GM12878 (cell line): ENCODE measurements around the gene PRKAG2. TPM values are rescaled to one million over a fixed set of nuclear protein-coding genes. Genes with fewer than 3 reads are reported as not detected.

Experiments
- ATAC-seq: fragments of 200-7000 bp; cut with Tn5 transposase; 3 replicates; pipeline ENCODE4 v1.9.1; 2020; ENCODE audit warnings: mild to moderate bottlenecking, moderate library complexity
- BruUV-seq: library from RNA; stranded (reverse); fragments of 400-500 nt; replicated peaks from 2 replicates; lab custom pipeline; 2021; lab: Mats Ljungman, UMichigan
- CTCF ChIA-PET: fragments of 300-600 bp; sonication (Branson Sonifier 250); formaldehyde crosslinking; extraction: SDS; loops from one replicate; lab custom pipeline; 2021; ENCODE audit warnings: inconsistent platforms; lab: Yijun Ruan, JAX
- POLR2A ChIA-PET: fragments of 350-600 bp; formaldehyde crosslinking; extraction: SDS; loops from one replicate; lab custom pipeline; 2021; ENCODE audit warnings: inconsistent platforms; lab: Charles Lee
- RAD21 ChIA-PET: fragments of 300-600 bp; sonication (Branson Sonifier 250); formaldehyde crosslinking; loops from one replicate; lab custom pipeline; 2023; ENCODE audit warnings: antibody characterized with exemption; ENCODE audit not compliant: unreplicated experiment; lab: Charles Lee
- SMC1A ChIA-PET: fragments of 300-600 bp; sonication (Branson Sonifier 250); formaldehyde crosslinking; loops from one replicate; lab custom pipeline; 2023; ENCODE audit not compliant: unreplicated experiment, uncharacterized antibody; lab: Charles Lee
- DNase-seq: peaks from one replicate; pipeline ENCODE4 v3.0.0-alpha.2; 2011; ENCODE audit warnings: low read depth, low spot score
- FAIRE-seq: peaks from 3 replicates; lab custom pipeline; 2011; peaks lifted over from hg19 to GRCh38; lab: Jason Lieb, UNC
- H2AFZ ChIP-seq: 2 replicates; pipeline ENCODE4 v1.6.0; 2011; ENCODE audit warnings: low read depth, low read length, control low read depth; ENCODE audit not compliant: control insufficient read depth
- H3K27ac ChIP-seq: 2 replicates; pipeline ENCODE4 v1.5.1; 2011; ENCODE audit warnings: control low read depth; ENCODE audit not compliant: control insufficient read depth, insufficient read depth
- H3K27me3 ChIP-seq, 2 experiments: replicated peaks in 1 of 2; 2 replicates each; pipeline versions ENCODE4 v1.6.0 to v1.6.1; 2011; ENCODE audit warnings: low read length in 1 of 2; ENCODE audit not compliant: control insufficient read depth in 2 of 2, insufficient read depth in 2 of 2
- H3K36me3 ChIP-seq, 2 experiments: 2 replicates each; pipeline ENCODE4 v1.5.1; 2011; ENCODE audit warnings: low read length in 1 of 2; ENCODE audit not compliant: control insufficient read depth in 2 of 2, insufficient read depth in 2 of 2
- H3K4me1 ChIP-seq: 2 replicates; pipeline ENCODE4 v1.6.1; 2011; ENCODE audit warnings: mild to moderate bottlenecking, low read length, moderate library complexity, mixed read lengths; ENCODE audit not compliant: control insufficient read depth, insufficient read depth
- H3K4me2 ChIP-seq: 2 replicates; pipeline ENCODE4 v1.6.0; 2011; ENCODE audit warnings: control low read depth; ENCODE audit not compliant: control insufficient read depth, insufficient read depth
- H3K4me3 ChIP-seq: fragments of 200-600 bp; sonication (generic); 2 replicates; pipeline ENCODE4 v1.5.1; 2016
- H3K79me2 ChIP-seq: 2 replicates; pipeline ENCODE4 v1.6.0; 2011; ENCODE audit warnings: low read length; ENCODE audit not compliant: control insufficient read depth, insufficient read depth
- H3K9ac ChIP-seq: 2 replicates; pipeline ENCODE4 v1.8.0; 2011; ENCODE audit warnings: low read length, control low read depth, mixed read lengths; ENCODE audit not compliant: control insufficient read depth, insufficient read depth
- H3K9me3 ChIP-seq: replicated peaks from 3 replicates; pipeline ENCODE4 v1.5.1; 2011; ENCODE audit warnings: mild to moderate bottlenecking, low read length; ENCODE audit not compliant: control insufficient read depth, insufficient read depth
- H4K20me1 ChIP-seq: 2 replicates; pipeline ENCODE4 v1.6.0; 2011; ENCODE audit not compliant: control insufficient read depth, insufficient read depth
- BMI1 ChIP-seq: fragments of 450-650 bp; IDR thresholded peaks from 2 replicates; pipeline ENCODE4 v1.6.1; 2016; ENCODE audit warnings: mild to moderate bottlenecking, moderate library complexity, borderline replicate concordance
- FOS ChIP-seq: IDR thresholded peaks from 3 replicates; pipeline ENCODE4 v1.6.1; 2011; ENCODE audit warnings: borderline replicate concordance; ENCODE audit not compliant: insufficient read length; ENCODE audit errors: extremely low read depth
- SPI1 ChIP-seq: IDR thresholded peaks from 2 replicates; pipeline ENCODE4 v1.6.1; 2011; ENCODE audit warnings: low read depth, mild to moderate bottlenecking, low read length, moderate library complexity, borderline replicate concordance; ENCODE audit not compliant: insufficient read depth
- SRF ChIP-seq, 2 experiments: IDR thresholded peaks; 2 replicates each; pipeline ENCODE4 v1.6.1; 2011; ENCODE audit warnings: low read depth in 2 of 2, low read length in 2 of 2, mild to moderate bottlenecking in 1 of 2, moderate library complexity in 1 of 2
- WGBS: methylation state at CpG from one replicate; pipeline ENCODE4 v1.1.6; 2016; ENCODE audit warnings: low lambda C conversion rate; ENCODE audit not compliant: insufficient replicate concordance, insufficient coverage; ENCODE audit errors: missing lambda C conversion rate; 5-methylcytosine and 5-hydroxymethylcytosine counted together
- in situ Hi-C: fragments of 300-500 bp; cut with MboI; formaldehyde crosslinking; loops from 9 replicates; pipeline ENCODE4 v1.14.3; 2018; ENCODE audit warnings: mixed read lengths
- intact Hi-C: fragments of 100-400 bp; cut with micrococcal nuclease; formaldehyde crosslinking; loops from one replicate; pipeline ENCODE4 v1.14.2; 2022; ENCODE audit not compliant: unreplicated experiment
- polyA plus RNA-seq, 11 experiments: library from polyadenylated mRNA; depleted of rRNA in 4 of 11; unstranded in 6 of 11; stranded (reverse) in 5 of 11; fragments of >200 nt; fragmentation: Nextera tagmentation in 4 of 11; fragmentation: Illumina TruSeq in 1 of 11; extraction: Ambion mirVana in 4 of 11; extraction: Trizol in 1 of 11; gene quantifications; 1 replicate in 1 of 11; 2 replicates in 10 of 11; pipeline versions ENCODE4 v1.2.1 to v1.2.3, GENCODE V29; 2011 to 2016; ENCODE audit warnings: inconsistent platforms in 2 of 11, missing spikeins in 2 of 11, low read depth in 1 of 11
- total RNA-seq, 4 experiments: library from RNA; depleted of rRNA in 3 of 4; stranded (reverse); fragments of >200 nt in 3 of 4; fragmentation: Illumina TruSeq in 1 of 4; extraction: Trizol in 1 of 4; gene quantifications; 2 replicates each; pipeline versions ENCODE4 v1.2.1 to v1.2.3, GENCODE V29; 2013 to 2021
- TF ChIP-seq, protein P1 (sequence below): fragments of 450-650 bp; IDR thresholded peaks from 2 replicates; pipeline ENCODE4 v1.6.1; 2018; ENCODE audit warnings: borderline replicate concordance, mild to moderate bottlenecking; ENCODE audit not compliant: partially characterized antibody
- TF ChIP-seq, protein P2 (sequence below): fragments of 450-650 bp; IDR thresholded peaks from 2 replicates; pipeline ENCODE4 v1.6.1; 2014; ENCODE audit warnings: mild to moderate bottlenecking

The PRKAG2 gene
- total and polyA plus RNA-seq, 10 of the 15 experiments (the other 5 are each of a cell fraction or from before 2014, with no cell fraction given), result 3.4 to 8.9 (median 6.8) TPM

DNA sequence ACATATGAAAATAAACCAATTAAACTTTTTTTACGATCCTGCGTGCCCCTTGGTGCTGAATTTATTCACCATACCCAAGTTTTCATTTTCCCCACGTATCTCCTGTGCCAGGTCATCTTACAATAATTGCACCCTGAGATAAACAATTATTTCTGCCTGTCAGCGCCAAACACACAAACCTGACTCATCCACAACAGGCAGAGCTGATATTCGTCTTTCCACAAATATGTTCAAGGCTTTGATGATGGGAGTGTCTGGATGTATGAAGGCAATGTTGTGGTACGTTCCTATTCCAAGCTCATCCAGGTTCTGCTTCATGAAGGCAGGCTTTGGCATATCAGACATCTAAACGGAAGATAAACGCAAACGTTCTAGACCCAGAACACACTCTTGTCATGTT, 311.4 kb downstream of the PRKAG2 start:
- FAIRE-seq, result no peak
- Histone ChIP-seq H3K79me2 (no peaks in the 10 kb centered on the region), H3K9me3 (no peaks in the 10 kb centered on the region), H4K20me1 (no peaks in the 10 kb centered on the region), H2AFZ (no peak overlapping the region), H3K27ac (no peak overlapping the region), H3K4me1 (no peaks in the 10 kb centered on the region), H3K27me3 (no peaks in the 10 kb centered on the region), H3K4me3 (no peak overlapping the region), H3K4me2 (no peak overlapping the region), H3K9ac (no peak overlapping the region), H3K36me3 (peaks cover 0 to 4% of the 10 kb centered on the region in 2 experiments; a peak in 2 of 4 replicates)
- no peak for DNase-seq
- intact Hi-C loops (no loop called here), in situ Hi-C loops (no loop called here)
- ATAC-seq, result no peak
- RAD21 ChIA-PET, result no interaction called here
- BruUV-seq, result no TSS peak
- no peak for TF ChIP-seq FOS
- TF ChIP-seq, protein P1, sequence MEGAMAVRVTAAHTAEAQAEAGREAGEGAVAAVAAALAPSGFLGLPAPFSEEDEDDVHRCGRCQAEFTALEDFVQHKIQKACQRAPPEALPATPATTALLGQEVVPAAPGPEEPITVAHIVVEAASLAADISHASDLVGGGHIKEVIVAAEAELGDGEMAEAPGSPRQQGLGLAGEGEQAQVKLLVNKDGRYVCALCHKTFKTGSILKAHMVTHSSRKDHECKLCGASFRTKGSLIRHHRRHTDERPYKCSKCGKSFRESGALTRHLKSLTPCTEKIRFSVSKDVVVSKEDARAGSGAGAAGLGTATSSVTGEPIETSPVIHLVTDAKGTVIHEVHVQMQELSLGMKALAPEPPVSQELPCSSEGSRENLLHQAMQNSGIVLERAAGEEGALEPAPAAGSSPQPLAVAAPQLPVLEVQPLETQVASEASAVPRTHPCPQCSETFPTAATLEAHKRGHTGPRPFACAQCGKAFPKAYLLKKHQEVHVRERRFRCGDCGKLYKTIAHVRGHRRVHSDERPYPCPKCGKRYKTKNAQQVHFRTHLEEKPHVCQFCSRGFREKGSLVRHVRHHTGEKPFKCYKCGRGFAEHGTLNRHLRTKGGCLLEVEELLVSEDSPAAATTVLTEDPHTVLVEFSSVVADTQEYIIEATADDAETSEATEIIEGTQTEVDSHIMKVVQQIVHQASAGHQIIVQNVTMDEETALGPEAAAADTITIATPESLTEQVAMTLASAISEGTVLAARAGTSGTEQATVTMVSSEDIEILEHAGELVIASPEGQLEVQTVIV, result no peak
- TF ChIP-seq SPI1, result no peak
- TF ChIP-seq BMI1, result no peak
- TF ChIP-seq, protein P2, sequence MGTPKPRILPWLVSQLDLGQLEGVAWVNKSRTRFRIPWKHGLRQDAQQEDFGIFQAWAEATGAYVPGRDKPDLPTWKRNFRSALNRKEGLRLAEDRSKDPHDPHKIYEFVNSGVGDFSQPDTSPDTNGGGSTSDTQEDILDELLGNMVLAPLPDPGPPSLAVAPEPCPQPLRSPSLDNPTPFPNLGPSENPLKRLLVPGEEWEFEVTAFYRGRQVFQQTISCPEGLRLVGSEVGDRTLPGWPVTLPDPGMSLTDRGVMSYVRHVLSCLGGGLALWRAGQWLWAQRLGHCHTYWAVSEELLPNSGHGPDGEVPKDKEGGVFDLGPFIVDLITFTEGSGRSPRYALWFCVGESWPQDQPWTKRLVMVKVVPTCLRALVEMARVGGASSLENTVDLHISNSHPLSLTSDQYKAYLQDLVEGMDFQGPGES, result no peak
- TF ChIP-seq SRF (IDR thresholded peaks at IDR 0.05; ENCODE audit: low read depth in 2 of 2, low read length in 2 of 2), result no peak
- POLR2A ChIA-PET, result no interaction called here
- WGBS, result 89% methylated on average over 9 of the region's 9 CpGs
- SMC1A ChIA-PET, result no interaction called here
- CTCF ChIA-PET, result interaction anchor here (1.3 kb wide), 1 partner anchor 9 kb away, joined by 5 read pairs; no protein-coding TSS in a partner anchor
